ENCODE results near the gene BMP5.

BMP5 gene

GRCh38 chr6:55827818-55828522 is 47.4 kb downstream of the BMP5 start:
- Histone ChIP-seq H3K9ac (ENCODE audit: low read depth, low read length) (no peak overlapping the region), H3K27me3 (ENCODE audit: control insufficient read depth, insufficient read depth, low read length) (no peaks in the 10 kb centered on the region), H3K4me1 (ENCODE audit: control insufficient read depth, insufficient read depth, low read length) (no peaks in the 10 kb centered on the region), H3K9me3 (replicated peaks; ENCODE audit: low read length) (no peaks in the 10 kb centered on the region), H3K4me2 (ENCODE audit: low read length) (no peak overlapping the region), H3K36me3 (ENCODE audit: insufficient read depth, low read length) (no peaks in the 10 kb centered on the region), H3K4me3 (ENCODE audit: low read length) (no peak overlapping the region)

- Histone ChIP-seq H3K27me3 (ENCODE audit: control insufficient read depth, insufficient read depth, low read length) (no peaks in the 10 kb centered on the region), H3K4me3 (ENCODE audit: low read length) (no peak overlapping the region), H3K36me3 (ENCODE audit: insufficient read depth, low read length) (no peaks in the 10 kb centered on the region), H3K9ac (ENCODE audit: low read depth, low read length) (no peak overlapping the region), H3K9me3 (replicated peaks; ENCODE audit: low read length) (no peaks in the 10 kb centered on the region), H3K4me2 (ENCODE audit: low read length) (no peak overlapping the region), H3K4me1 (ENCODE audit: control insufficient read depth, insufficient read depth, low read length) (no peaks in the 10 kb centered on the region)
These were observed 48.4 kb downstream of the BMP5 start for GRCh38 chr6:55826941-55827340.

DNA sequence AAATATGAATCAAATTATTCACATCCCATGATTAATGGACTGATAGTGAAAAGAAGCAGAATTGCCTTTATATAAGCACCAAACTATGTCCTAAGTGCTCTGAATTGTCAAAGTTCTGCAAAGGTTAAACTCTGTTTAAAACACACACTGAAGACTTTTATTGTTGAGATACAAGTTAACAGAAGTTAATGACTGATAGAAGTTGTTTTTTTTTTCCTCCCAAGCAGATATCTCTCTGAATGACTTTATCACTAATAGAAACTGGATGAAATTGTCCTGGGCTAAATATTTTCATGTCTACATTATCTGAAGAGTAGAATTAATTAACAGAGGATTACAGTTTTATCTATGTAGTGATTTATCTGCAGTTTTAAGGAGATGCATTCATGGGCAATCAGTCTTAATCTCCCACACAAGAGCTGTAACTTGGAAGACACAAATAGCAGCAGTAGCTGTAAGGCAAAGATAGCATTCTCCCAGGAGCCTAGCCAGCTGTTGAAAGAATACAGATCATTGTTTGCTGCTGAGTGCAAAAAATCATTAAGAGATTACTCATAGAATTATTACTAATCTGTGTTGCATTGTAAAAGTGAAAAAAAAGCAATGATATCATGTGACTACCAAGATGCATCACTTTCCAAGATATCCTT is 49.9 kb downstream of the BMP5 start:
- Histone ChIP-seq H3K9me3 (replicated peaks; ENCODE audit: low read length) (no peaks in the 10 kb centered on the region), H3K4me3 (ENCODE audit: low read length) (no peak overlapping the region), H3K4me2 (ENCODE audit: low read length) (no peak overlapping the region), H3K4me1 (ENCODE audit: control insufficient read depth, insufficient read depth, low read length) (no peaks in the 10 kb centered on the region), H3K27me3 (ENCODE audit: control insufficient read depth, insufficient read depth, low read length) (no peaks in the 10 kb centered on the region), H3K36me3 (ENCODE audit: insufficient read depth, low read length) (no peaks in the 10 kb centered on the region), H3K9ac (ENCODE audit: low read depth, low read length) (no peak overlapping the region)

GRCh38 chr6:55822815-55823214 is 52.6 kb downstream of the BMP5 start:
- H3K4me2 ChIP-seq (ENCODE audit: low read length): no peak overlapping the region
- H3K27me3 ChIP-seq (ENCODE audit: control insufficient read depth, insufficient read depth, low read length): no peaks in the 10 kb centered on the region
- no peaks in the 10 kb centered on the region for H3K4me1 ChIP-seq (ENCODE audit: control insufficient read depth, insufficient read depth, low read length)
- no peak overlapping the region for H3K9ac ChIP-seq (ENCODE audit: low read depth, low read length)
- H3K9me3 ChIP-seq (replicated peaks; ENCODE audit: low read length): no peaks in the 10 kb centered on the region
- H3K4me3 ChIP-seq (ENCODE audit: low read length): no peak overlapping the region
- H3K36me3 ChIP-seq (ENCODE audit: insufficient read depth, low read length): no peaks in the 10 kb centered on the region

GRCh38 chr6:55822005-55822404 is 53.4 kb downstream of the BMP5 start:
- Histone ChIP-seq H3K36me3 (ENCODE audit: insufficient read depth, low read length) (no peaks in the 10 kb centered on the region), H3K9me3 (replicated peaks; ENCODE audit: low read length) (no peaks in the 10 kb centered on the region), H3K4me1 (ENCODE audit: control insufficient read depth, insufficient read depth, low read length) (no peaks in the 10 kb centered on the region), H3K9ac (ENCODE audit: low read depth, low read length) (no peak overlapping the region), H3K4me2 (ENCODE audit: low read length) (no peak overlapping the region), H3K27me3 (ENCODE audit: control insufficient read depth, insufficient read depth, low read length) (no peaks in the 10 kb centered on the region), H3K4me3 (ENCODE audit: low read length) (no peak overlapping the region)

- H3K4me1 ChIP-seq (ENCODE audit: control insufficient read depth, insufficient read depth, low read length): no peaks in the 10 kb centered on the region
These were observed 54.7 kb downstream of the BMP5 start for GRCh38 chr6:55820696-55821095.

GRCh38 chr6:55819811-55820210 is 55.6 kb downstream of the BMP5 start:
- no peak overlapping the region for H3K4me3 ChIP-seq (ENCODE audit: low read length)
- no peaks in the 10 kb centered on the region for H3K4me1 ChIP-seq (ENCODE audit: control insufficient read depth, insufficient read depth, low read length)
- H3K4me2 ChIP-seq (ENCODE audit: low read length): no peak overlapping the region
- no peaks in the 10 kb centered on the region for H3K36me3 ChIP-seq (ENCODE audit: insufficient read depth, low read length)
- no peaks in the 10 kb centered on the region for H3K9me3 ChIP-seq (replicated peaks; ENCODE audit: low read length)
- no peaks in the 10 kb centered on the region for H3K27me3 ChIP-seq (ENCODE audit: control insufficient read depth, insufficient read depth, low read length)
- H3K9ac ChIP-seq (ENCODE audit: low read depth, low read length): no peak overlapping the region

More at GRCh38 chr6:55820696-55821095, 54.7 kb downstream of the BMP5 start:
- Histone ChIP-seq H3K4me2 (ENCODE audit: low read length) (no peak overlapping the region), H3K36me3 (ENCODE audit: insufficient read depth, low read length) (no peaks in the 10 kb centered on the region), H3K27me3 (ENCODE audit: control insufficient read depth, insufficient read depth, low read length) (no peaks in the 10 kb centered on the region), H3K9me3 (replicated peaks; ENCODE audit: low read length) (no peaks in the 10 kb centered on the region), H3K9ac (ENCODE audit: low read depth, low read length) (no peak overlapping the region), H3K4me3 (ENCODE audit: low read length) (no peak overlapping the region)

DNA sequence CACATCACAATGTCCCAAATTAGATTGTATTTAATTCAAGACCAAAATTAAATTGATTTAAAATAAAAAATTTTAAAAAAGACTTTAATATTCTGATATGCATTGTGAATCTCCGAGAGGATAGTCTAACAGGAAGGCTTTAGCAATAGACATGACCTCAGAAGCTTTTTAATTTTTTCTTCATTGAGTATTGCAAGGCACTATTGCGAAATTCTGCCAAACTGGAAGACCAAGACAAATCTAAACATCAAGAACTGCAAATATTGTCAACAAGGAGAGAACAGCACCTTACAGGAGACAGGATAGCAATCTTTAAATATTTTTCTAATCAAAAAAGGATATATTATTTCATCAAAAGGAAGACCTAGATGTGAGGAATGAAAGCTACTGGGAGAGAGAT is 56.9 kb downstream of the BMP5 start:
- no peak overlapping the region for H3K4me3 ChIP-seq (ENCODE audit: low read length)
- no peaks in the 10 kb centered on the region for H3K4me1 ChIP-seq (ENCODE audit: control insufficient read depth, insufficient read depth, low read length)
- no peaks in the 10 kb centered on the region for H3K36me3 ChIP-seq (ENCODE audit: insufficient read depth, low read length)
- H3K4me2 ChIP-seq (ENCODE audit: low read length): no peak overlapping the region
- no peak overlapping the region for H3K9ac ChIP-seq (ENCODE audit: low read depth, low read length)
- H3K9me3 ChIP-seq (replicated peaks; ENCODE audit: low read length): no peaks in the 10 kb centered on the region
- no peaks in the 10 kb centered on the region for H3K27me3 ChIP-seq (ENCODE audit: control insufficient read depth, insufficient read depth, low read length)

DNA sequence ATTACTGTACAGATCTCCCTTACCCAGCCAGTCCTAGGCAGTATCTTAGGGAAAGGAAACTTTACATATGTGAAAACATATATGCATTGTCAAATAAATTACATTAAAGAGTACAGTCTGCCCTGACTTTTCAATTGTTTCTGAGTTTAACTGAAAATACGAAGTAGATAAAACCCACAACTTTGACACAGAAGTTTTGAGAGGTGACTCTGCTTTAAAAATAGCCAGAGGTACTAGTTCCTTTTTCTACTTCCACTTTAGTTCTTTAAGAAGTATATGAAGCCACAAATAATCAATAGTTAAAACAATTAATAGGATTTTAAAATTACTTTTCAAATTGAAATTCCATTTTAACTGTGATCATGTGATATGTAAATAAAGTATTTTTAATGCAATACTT is 62.9 kb downstream of the BMP5 start:
- H3K4me1 ChIP-seq (ENCODE audit: control insufficient read depth, insufficient read depth, low read length): no peaks in the 10 kb centered on the region
- no peaks in the 10 kb centered on the region for H3K36me3 ChIP-seq (ENCODE audit: insufficient read depth, low read length)
- no peak overlapping the region for H3K4me3 ChIP-seq (ENCODE audit: low read length)
- H3K4me2 ChIP-seq (ENCODE audit: low read length): no peak overlapping the region
- H3K9me3 ChIP-seq (replicated peaks; ENCODE audit: low read length): no peaks in the 10 kb centered on the region
- H3K9ac ChIP-seq (ENCODE audit: low read depth, low read length): no peak overlapping the region
- no peaks in the 10 kb centered on the region for H3K27me3 ChIP-seq (ENCODE audit: control insufficient read depth, insufficient read depth, low read length)

DNA sequence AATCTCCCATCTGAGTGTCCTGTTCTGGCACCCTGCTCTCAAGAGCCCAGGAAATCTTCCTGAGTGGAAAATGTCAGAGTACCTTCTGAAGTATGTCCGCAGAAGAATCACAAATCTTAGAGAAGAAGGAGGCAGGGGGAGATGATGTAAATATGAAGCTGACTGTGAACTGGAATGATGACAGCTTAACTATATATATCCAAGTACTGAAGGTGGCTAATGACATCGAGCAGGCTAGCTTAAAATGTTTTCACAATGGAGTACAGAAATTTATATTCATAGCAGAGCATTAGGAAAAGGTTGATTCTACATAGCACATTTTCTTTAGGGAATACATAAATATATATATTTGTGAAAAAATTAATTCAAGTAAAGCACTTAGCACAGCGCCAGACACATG is 64.3 kb downstream of the BMP5 start:
- no peak overlapping the region for H3K9ac ChIP-seq (ENCODE audit: low read depth, low read length)
- H3K4me3 ChIP-seq (ENCODE audit: low read length): no peak overlapping the region
- H3K9me3 ChIP-seq (replicated peaks; ENCODE audit: low read length): no peaks in the 10 kb centered on the region
- no peaks in the 10 kb centered on the region for H3K4me1 ChIP-seq (ENCODE audit: control insufficient read depth, insufficient read depth, low read length)
- no peaks in the 10 kb centered on the region for H3K36me3 ChIP-seq (ENCODE audit: insufficient read depth, low read length)
- no peaks in the 10 kb centered on the region for H3K27me3 ChIP-seq (ENCODE audit: control insufficient read depth, insufficient read depth, low read length)
- no peak overlapping the region for H3K4me2 ChIP-seq (ENCODE audit: low read length)

DNA sequence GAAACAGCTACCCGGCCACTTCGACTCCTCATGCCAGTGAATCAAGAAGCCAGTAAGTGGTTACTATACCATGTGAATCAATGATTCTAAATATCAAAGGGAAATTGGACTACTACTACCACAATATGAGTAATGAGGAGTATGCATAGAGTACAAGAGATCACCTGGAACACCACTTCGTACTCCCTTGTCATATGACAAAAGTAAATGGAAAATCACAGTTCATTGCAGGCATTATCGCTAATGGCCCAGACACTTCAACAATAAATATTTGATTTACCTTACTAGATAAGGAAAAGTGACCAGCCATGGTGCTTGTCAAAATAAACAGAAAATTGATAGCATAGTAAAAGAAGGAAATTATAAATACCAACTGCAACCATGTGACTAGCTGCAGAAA is 73.1 kb downstream of the BMP5 start:
- Histone ChIP-seq H3K36me3 (ENCODE audit: insufficient read depth, low read length) (no peaks in the 10 kb centered on the region), H3K9me3 (replicated peaks; ENCODE audit: low read length) (no peaks in the 10 kb centered on the region), H3K4me2 (ENCODE audit: low read length) (no peak overlapping the region), H3K9ac (ENCODE audit: low read depth, low read length) (no peak overlapping the region), H3K27me3 (ENCODE audit: control insufficient read depth, insufficient read depth, low read length) (no peaks in the 10 kb centered on the region), H3K4me1 (ENCODE audit: control insufficient read depth, insufficient read depth, low read length) (no peaks in the 10 kb centered on the region), H3K4me3 (ENCODE audit: low read length) (no peak overlapping the region)

GRCh38 chr6:55798571-55798970 is 76.8 kb downstream of the BMP5 start:
- Histone ChIP-seq H3K27me3 (ENCODE audit: control insufficient read depth, insufficient read depth, low read length) (no peaks in the 10 kb centered on the region), H3K4me3 (ENCODE audit: low read length) (no peak overlapping the region), H3K4me2 (ENCODE audit: low read length) (no peak overlapping the region), H3K9me3 (replicated peaks; ENCODE audit: low read length) (no peaks in the 10 kb centered on the region), H3K4me1 (ENCODE audit: control insufficient read depth, insufficient read depth, low read length) (peaks cover 15% of the 10 kb centered on the region), H3K36me3 (ENCODE audit: insufficient read depth, low read length) (no peaks in the 10 kb centered on the region), H3K9ac (ENCODE audit: low read depth, low read length) (no peak overlapping the region)

Measured in skeletal muscle satellite cell (primary cell).